Nephron progenitor cell (in vitro differentiated cells): ENCODE results near the gene DNAJC9.
A peak's percentile ranks its signal among the peaks of the same experiment; 100 is the strongest.
"Not testable (repeated sequence)": the region's sequence is repeated elsewhere in the genome, so short reads cannot be mapped to it uniquely, and the experiment has no call there.

Experiments used
- DNase-seq: peaks from one replicate; pipeline ENCODE4 v3.0.0; 2021
- H3K27ac Mint-ChIP-seq: 2 replicates; pipeline ENCODE4 v1.8.0; 2021; ENCODE audit warnings: mild to moderate bottlenecking, moderate library complexity, mixed read lengths
- H3K27me3 Mint-ChIP-seq: 2 replicates; pipeline ENCODE4 v1.8.0; 2021; ENCODE audit warnings: mild to moderate bottlenecking, low read depth, mixed read lengths; ENCODE audit not compliant: poor library complexity
- H3K36me3 Mint-ChIP-seq: 2 replicates; pipeline ENCODE4 v1.8.0; 2021; ENCODE audit warnings: low read depth, mixed read lengths
- H3K4me1 Mint-ChIP-seq: 2 replicates; pipeline ENCODE4 v1.8.0; 2021; ENCODE audit warnings: mixed read lengths
- H3K4me3 Mint-ChIP-seq: 2 replicates; pipeline ENCODE4 v1.8.0; 2021; ENCODE audit warnings: mild to moderate bottlenecking, moderate library complexity, mixed read lengths
- H3K9me3 Mint-ChIP-seq: 2 replicates; pipeline ENCODE4 v1.8.0; 2021; ENCODE audit warnings: mild to moderate bottlenecking, moderate library complexity, mixed read lengths
- CTCF ChIP-seq: fragments of 200-600 bp; sonication (generic); IDR thresholded peaks from 2 replicates; pipeline ENCODE4 v1.5.0; 2021; ENCODE audit warnings: antibody characterized with exemption

The DNAJC9 gene

GRCh38 chr10:73264423-73264822 lies 17.4 kb upstream of the DNAJC9 start:
- no peak for DNase-seq

GRCh38 chr10:73263693-73264347 lies 16.8 kb upstream of the DNAJC9 start:
- Mint-ChIP-seq H3K27me3 (peaks cover 14% of the 10 kb centered on the region), H3K36me3 (no peaks in the 10 kb centered on the region), H3K4me3 (no peak overlapping the region), H3K4me1 (no peaks in the 10 kb centered on the region), H3K9me3 (peaks cover 10% of the 10 kb centered on the region), H3K27ac (no peak overlapping the region)
- peak; percentile 48 for TF ChIP-seq CTCF
- DNase-seq, result no peak

More at GRCh38 chr10:73264423-73264822, 17.4 kb upstream of the DNAJC9 start:
- peaks cover 14% of the 10 kb centered on the region for H3K27me3 Mint-ChIP-seq
- H3K9me3 Mint-ChIP-seq, result peaks cover 4% of the 10 kb centered on the region
- H3K36me3 Mint-ChIP-seq, result no peaks in the 10 kb centered on the region
- H3K4me3 Mint-ChIP-seq, result no peak overlapping the region
- H3K4me1 Mint-ChIP-seq, result peaks cover 4% of the 10 kb centered on the region
- TF ChIP-seq CTCF, result no peak
- no peak overlapping the region for H3K27ac Mint-ChIP-seq

- Mint-ChIP-seq H3K9me3 (peaks cover 18% of the 10 kb centered on the region), H3K27ac (no peak overlapping the region), H3K36me3 (no peaks in the 10 kb centered on the region), H3K4me3 (no peak overlapping the region), H3K27me3 (peaks cover 14% of the 10 kb centered on the region), H3K4me1 (no peaks in the 10 kb centered on the region)
- TF ChIP-seq CTCF, result no peak
- no peak for DNase-seq
These were observed 16.0 kb upstream of the DNAJC9 start for GRCh38 chr10:73262880-73263555.

- H3K4me1 Mint-ChIP-seq, result no peaks in the 10 kb centered on the region
- H3K9me3 Mint-ChIP-seq, result peaks cover 22% of the 10 kb centered on the region
- no peak for TF ChIP-seq CTCF
- no peak overlapping the region for H3K27ac Mint-ChIP-seq
- H3K4me3 Mint-ChIP-seq, result no peak overlapping the region
- no peak for DNase-seq
- no peaks in the 10 kb centered on the region for H3K36me3 Mint-ChIP-seq
- H3K27me3 Mint-ChIP-seq, result peaks cover 10% of the 10 kb centered on the region
These were observed 15.2 kb upstream of the DNAJC9 start for GRCh38 chr10:73262105-73262730.

- Mint-ChIP-seq H3K27ac (no peak overlapping the region), H3K9me3 (peaks cover 22% of the 10 kb centered on the region), H3K27me3 (peaks cover 8% of the 10 kb centered on the region), H3K4me3 (no peak overlapping the region), H3K36me3 (no peaks in the 10 kb centered on the region), H3K4me1 (no peaks in the 10 kb centered on the region)
- TF ChIP-seq CTCF, result no peak
- no peak for DNase-seq
These were observed 14.4 kb upstream of the DNAJC9 start for GRCh38 chr10:73261362-73261995.

- not testable (repeated sequence) for H3K4me3 Mint-ChIP-seq, H3K27ac Mint-ChIP-seq, H3K4me1 Mint-ChIP-seq, H3K27me3 Mint-ChIP-seq, H3K36me3 Mint-ChIP-seq
- DNase-seq, result peak; percentile 15
- peaks cover 22% of the 10 kb centered on the region for H3K9me3 Mint-ChIP-seq
These were observed 11.6 kb upstream of the DNAJC9 start for GRCh38 chr10:73258612-73259011.
